HepG2 (cell line): ENCODE results near the gene MTRF1. TPM values are rescaled to one million over a fixed set of nuclear protein-coding genes. Genes with fewer than 3 reads are reported as not detected.

Source experiments
- ATF4 ChIP-seq, 2 experiments: fragments of 450-650 bp in 1 of 2; sonication (generic) in 1 of 2; formaldehyde crosslinking; IDR thresholded peaks; 2 replicates each; pipeline versions ENCODE4 v1.5.0 to v1.8.0; 2020 to 2022; ENCODE audit warnings: mild to moderate bottlenecking in 1 of 2, missing genetic modification reagents in 1 of 2
- FOSL1 ChIP-seq: sonication (generic); formaldehyde crosslinking; IDR thresholded peaks from 2 replicates; pipeline ENCODE4 v1.9.0; 2021; ENCODE audit warnings: missing genetic modification reagents, borderline replicate concordance
- FOXA1 ChIP-seq, 2 experiments: fragments of 450-650 bp in 1 of 2; sonication (generic) in 1 of 2; formaldehyde crosslinking in 1 of 2; IDR thresholded peaks; 2 replicates each; pipeline versions ENCODE4 v1.4.0 to v1.6.1; 2016 to 2020; ENCODE audit warnings: missing genetic modification reagents in 1 of 2
- HDAC6 ChIP-seq: fragments of 200-600 bp; sonication (generic); IDR thresholded peaks from 2 replicates; pipeline ENCODE4 v1.7.0; 2017; ENCODE audit warnings: mild to moderate bottlenecking, antibody characterized with exemption, low read length, low read depth
- KAT2B ChIP-seq: fragments of 150-350 bp; IDR thresholded peaks from 2 replicates; pipeline ENCODE4 v1.6.1; 2014; ENCODE audit warnings: low read depth, low read length, borderline replicate concordance
- KLF6 ChIP-seq: IDR thresholded peaks from 2 replicates; pipeline ENCODE4 v1.8.0; 2016; ENCODE audit warnings: missing biosample characterization, missing genetic modification reagents
- KMT2A ChIP-seq: sonication (generic); formaldehyde crosslinking; IDR thresholded peaks from 2 replicates; pipeline ENCODE4 v1.4.0; 2020; ENCODE audit warnings: missing genetic modification reagents
- KMT2B ChIP-seq: IDR thresholded peaks from 2 replicates; pipeline ENCODE4 v1.6.1; 2016; ENCODE audit warnings: missing genetic modification reagents, missing compliant biosample characterization
- MED1 ChIP-seq: sonication (generic); formaldehyde crosslinking; IDR thresholded peaks from 2 replicates; pipeline ENCODE4 v1.4.0; 2020; ENCODE audit warnings: missing genetic modification reagents
- MYPOP ChIP-seq: sonication (generic); formaldehyde crosslinking; IDR thresholded peaks from 2 replicates; pipeline ENCODE4 v1.8.1; 2023; ENCODE audit warnings: mild to moderate bottlenecking, moderate library complexity, missing genetic modification reagents
- PRPF4 ChIP-seq: fragments of 200-400 bp; formaldehyde crosslinking; IDR thresholded peaks from 2 replicates; pipeline ENCODE4 v1.6.1; 2016; ENCODE audit warnings: low read length, low read depth; ENCODE audit not compliant: poor library complexity, severe bottlenecking
- REXO4 ChIP-seq: sonication (generic); formaldehyde crosslinking; IDR thresholded peaks from 2 replicates; pipeline ENCODE4 v1.8.0; 2022; ENCODE audit warnings: missing genetic modification reagents, mild to moderate bottlenecking, borderline replicate concordance
- SOX5 ChIP-seq: IDR thresholded peaks from 2 replicates; pipeline ENCODE4 v1.6.1; 2016; ENCODE audit warnings: borderline replicate concordance
- TERF1 ChIP-seq: sonication (generic); formaldehyde crosslinking; IDR thresholded peaks from 2 replicates; pipeline ENCODE4 v1.8.0; 2022; ENCODE audit warnings: mild to moderate bottlenecking, missing genetic modification reagents, moderate library complexity
- ZBTB21 ChIP-seq: sonication (generic); formaldehyde crosslinking; IDR thresholded peaks from 2 replicates; pipeline ENCODE4 v1.4.0; 2020; ENCODE audit warnings: missing genetic modification reagents
- ZFP1 ChIP-seq: IDR thresholded peaks from 2 replicates; pipeline ENCODE4 v1.6.1; 2016
- ZNF251 ChIP-seq: sonication (generic); formaldehyde crosslinking; IDR thresholded peaks from 2 replicates; pipeline ENCODE4 v1.9.0; 2021; ENCODE audit warnings: mild to moderate bottlenecking, missing genetic modification reagents
- ZNF549 ChIP-seq: sonication (generic); formaldehyde crosslinking; IDR thresholded peaks from 2 replicates; pipeline ENCODE4 v1.5.0; 2020; ENCODE audit warnings: missing genetic modification reagents
- ZNF570 ChIP-seq: sonication (generic); formaldehyde crosslinking; IDR thresholded peaks from 2 replicates; pipeline ENCODE4 v1.4.0; 2020; ENCODE audit warnings: mild to moderate bottlenecking, missing genetic modification reagents, borderline replicate concordance
- ZNF615 ChIP-seq: sonication (generic); formaldehyde crosslinking; IDR thresholded peaks from 2 replicates; pipeline ENCODE4 v1.5.0; 2020; ENCODE audit warnings: mild to moderate bottlenecking, missing genetic modification reagents, borderline replicate concordance
- polyA plus RNA-seq, 8 experiments: library from polyadenylated mRNA; depleted of rRNA in 3 of 8; stranded (reverse) in 7 of 8; unstranded in 1 of 8; fragments of >200 nt; fragmentation: Illumina TruSeq in 4 of 8; extraction: Trizol in 4 of 8; gene quantifications; 2 replicates each; pipeline versions ENCODE4 v1.2.1 to v1.2.3, GENCODE V29; 2011 to 2016; ENCODE audit warnings: low read depth in 4 of 8, missing spikeins in 1 of 8, mixed read lengths in 1 of 8; ENCODE audit not compliant: insufficient read depth in 1 of 8
- total RNA-seq, 5 experiments: library from RNA; depleted of rRNA; stranded (reverse); fragments of >200 nt; fragmentation: Illumina TruSeq; extraction: Trizol; gene quantifications; 2 replicates each; pipeline ENCODE4 v1.2.3, GENCODE V29; 2016; ENCODE audit warnings: low read depth in 1 of 5
- TF ChIP-seq, protein P1 (sequence below): sonication (generic); formaldehyde crosslinking; IDR thresholded peaks from 2 replicates; pipeline ENCODE4 v1.5.0; 2020; ENCODE audit warnings: missing genetic modification reagents
- TF ChIP-seq, protein P2 (sequence below): sonication (generic); formaldehyde crosslinking; IDR thresholded peaks from 2 replicates; pipeline ENCODE4 v1.4.0; 2020; ENCODE audit warnings: missing genetic modification reagents
- TF ChIP-seq, protein P3 (sequence below): sonication (generic); formaldehyde crosslinking; conservative IDR thresholded peaks from 2 replicates; pipeline ENCODE4 v1.8.0; 2022; ENCODE audit warnings: low read depth, missing genetic modification reagents

Gene MTRF1
- total and polyA plus RNA-seq, 2 of the 13 experiments (the other 11 are each of a cell fraction or from before 2014, with no cell fraction given) = 21.6 to 27.2 TPM

GRCh38 chr13:41310963-41311405, 47.6 kb upstream of the MTRF1 start, which contains the start of gene NAA16 (continued):
- TF ChIP-seq, protein P1, sequence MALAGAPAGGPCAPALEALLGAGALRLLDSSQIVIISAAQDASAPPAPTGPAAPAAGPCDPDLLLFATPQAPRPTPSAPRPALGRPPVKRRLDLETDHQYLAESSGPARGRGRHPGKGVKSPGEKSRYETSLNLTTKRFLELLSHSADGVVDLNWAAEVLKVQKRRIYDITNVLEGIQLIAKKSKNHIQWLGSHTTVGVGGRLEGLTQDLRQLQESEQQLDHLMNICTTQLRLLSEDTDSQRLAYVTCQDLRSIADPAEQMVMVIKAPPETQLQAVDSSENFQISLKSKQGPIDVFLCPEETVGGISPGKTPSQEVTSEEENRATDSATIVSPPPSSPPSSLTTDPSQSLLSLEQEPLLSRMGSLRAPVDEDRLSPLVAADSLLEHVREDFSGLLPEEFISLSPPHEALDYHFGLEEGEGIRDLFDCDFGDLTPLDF (CRISPR knock-in tag) = peak; percentile 75
- TF ChIP-seq REXO4 = no peak
- TF ChIP-seq HDAC6 = no peak
- no peak for TF ChIP-seq KAT2B
- 0 out of 2 replicates have a peak, but pooled peaks have one; percentile 32 for TF ChIP-seq ZFP1 (CRISPR knock-in tag)
- TF ChIP-seq ATF4 (CRISPR knock-in tag; IDR thresholded peaks at IDR 0.05) = no peak
- no peak for TF ChIP-seq PRPF4
- no peak for TF ChIP-seq TERF1 (CRISPR knock-in tag)
- no peak for TF ChIP-seq ZNF549 (CRISPR knock-in tag)
- TF ChIP-seq FOSL1 (CRISPR knock-in tag) = 0 out of 2 replicates have a peak, but pooled peaks have one; percentile 10
- TF ChIP-seq, protein P2, sequence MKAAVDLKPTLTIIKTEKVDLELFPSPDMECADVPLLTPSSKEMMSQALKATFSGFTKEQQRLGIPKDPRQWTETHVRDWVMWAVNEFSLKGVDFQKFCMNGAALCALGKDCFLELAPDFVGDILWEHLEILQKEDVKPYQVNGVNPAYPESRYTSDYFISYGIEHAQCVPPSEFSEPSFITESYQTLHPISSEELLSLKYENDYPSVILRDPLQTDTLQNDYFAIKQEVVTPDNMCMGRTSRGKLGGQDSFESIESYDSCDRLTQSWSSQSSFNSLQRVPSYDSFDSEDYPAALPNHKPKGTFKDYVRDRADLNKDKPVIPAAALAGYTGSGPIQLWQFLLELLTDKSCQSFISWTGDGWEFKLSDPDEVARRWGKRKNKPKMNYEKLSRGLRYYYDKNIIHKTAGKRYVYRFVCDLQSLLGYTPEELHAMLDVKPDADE = no peak
- TF ChIP-seq, protein P3, sequence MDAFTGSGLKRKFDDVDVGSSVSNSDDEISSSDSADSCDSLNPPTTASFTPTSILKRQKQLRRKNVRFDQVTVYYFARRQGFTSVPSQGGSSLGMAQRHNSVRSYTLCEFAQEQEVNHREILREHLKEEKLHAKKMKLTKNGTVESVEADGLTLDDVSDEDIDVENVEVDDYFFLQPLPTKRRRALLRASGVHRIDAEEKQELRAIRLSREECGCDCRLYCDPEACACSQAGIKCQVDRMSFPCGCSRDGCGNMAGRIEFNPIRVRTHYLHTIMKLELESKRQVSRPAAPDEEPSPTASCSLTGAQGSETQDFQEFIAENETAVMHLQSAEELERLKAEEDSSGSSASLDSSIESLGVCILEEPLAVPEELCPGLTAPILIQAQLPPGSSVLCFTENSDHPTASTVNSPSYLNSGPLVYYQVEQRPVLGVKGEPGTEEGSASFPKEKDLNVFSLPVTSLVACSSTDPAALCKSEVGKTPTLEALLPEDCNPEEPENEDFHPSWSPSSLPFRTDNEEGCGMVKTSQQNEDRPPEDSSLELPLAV (CRISPR knock-in tag) = no peak
- TF ChIP-seq ZNF615 = no peak
- TF ChIP-seq KMT2A (CRISPR knock-in tag) = peak; percentile 94
- no peak for TF ChIP-seq ZBTB21
- no peak for TF ChIP-seq ZNF251
- TF ChIP-seq MYPOP (CRISPR knock-in tag) = peak; percentile 64; the same call in 1 of the 2 replicates
- TF ChIP-seq FOXA1 (IDR thresholded peaks at IDR 0.05) = no peak
- TF ChIP-seq FOXA1 (CRISPR knock-in tag; IDR thresholded peaks at IDR 0.05) = no peak
- TF ChIP-seq SOX5 (CRISPR knock-in tag) = peak; percentile 17; the same call in 1 of the 2 replicates
- no peak for TF ChIP-seq ZNF570
- TF ChIP-seq KMT2B = peak; percentile 86
- TF ChIP-seq MED1 (CRISPR knock-in tag) = peak; percentile 42; the same call in 1 of the 2 replicates
- TF ChIP-seq KLF6 (CRISPR knock-in tag) = no peak
